Right ventricle myocardium superior (tissue), 1 donor: ENCODE measurements around the gene CAMTA1. TPM values are rescaled to one million over a fixed set of nuclear protein-coding genes. Genes with fewer than 3 reads are reported as not detected.
A peak's percentile ranks its signal among the peaks of the same experiment; 100 is the strongest.

Experiments used
- ATAC-seq: fragments of 200-7000 bp; cut with Tn5 transposase; one replicate; pipeline ENCODE4 v1.9.1; 2020; ENCODE audit warnings: mild to moderate bottlenecking; ENCODE audit not compliant: poor library complexity
- DNase-seq: peaks from one replicate; pipeline ENCODE4 v3.0.0-alpha.2; 2020
- intact Hi-C: fragments of 100-400 bp; cut with DNase I; formaldehyde crosslinking; loops from one replicate; pipeline ENCODE4 v1.11.2; 2022
- total RNA-seq: library from RNA; stranded (reverse); fragmentation: NEBNext Ultra II Directional; extraction: Animal tissue kit (Norgen Biotek cat#: 25700); gene quantifications from one replicate; pipeline ENCODE4 v1.2.1, GENCODE V29; 2021
- donor health status: DM: no; HTN: yes; CAD: no; lungs with severe emphysema.

The CAMTA1 gene
- total RNA-seq, 1 donor from 2014 or later: 153 TPM

- no peak for ATAC-seq
- intact Hi-C loops: no loop called here
- DNase-seq: no peak
Observed at GRCh38 chr1:7196036-7196911, 411.0 kb downstream of the CAMTA1 start.

GRCh38 chr1:7198664-7199063 is 413.4 kb downstream of the CAMTA1 start:
- intact Hi-C loops: no loop called here
- no peak for ATAC-seq
- DNase-seq: no peak

GRCh38 chr1:7199077-7199779 is 414.0 kb downstream of the CAMTA1 start:
- ATAC-seq: no peak
- intact Hi-C loops: no loop called here
- no peak for DNase-seq

GRCh38 chr1:7207875-7208646 is 422.8 kb downstream of the CAMTA1 start:
- peak; percentile 79 for ATAC-seq
- intact Hi-C loops: loop anchor here (5.0 to 10.0 kb wide), 2 partner anchors 133 to 166 kb away; no protein-coding TSS in a partner anchor
- no peak for DNase-seq

GRCh38 chr1:7208647-7209180 is 423.5 kb downstream of the CAMTA1 start:
- intact Hi-C loops: loop anchor here (5.0 to 10.0 kb wide), 2 partner anchors 134 to 166 kb away; no protein-coding TSS in a partner anchor

GRCh38 chr1:7209336-7209735 is 424.1 kb downstream of the CAMTA1 start:
- ATAC-seq: no peak
- intact Hi-C loops: loop anchor here (5.0 to 10.0 kb wide), 2 partner anchors 135 to 167 kb away; no protein-coding TSS in a partner anchor
- no peak for DNase-seq

More at GRCh38 chr1:7208647-7209180, 423.5 kb downstream of the CAMTA1 start:
- DNase-seq (no peak), ATAC-seq (no peak)

DNA sequence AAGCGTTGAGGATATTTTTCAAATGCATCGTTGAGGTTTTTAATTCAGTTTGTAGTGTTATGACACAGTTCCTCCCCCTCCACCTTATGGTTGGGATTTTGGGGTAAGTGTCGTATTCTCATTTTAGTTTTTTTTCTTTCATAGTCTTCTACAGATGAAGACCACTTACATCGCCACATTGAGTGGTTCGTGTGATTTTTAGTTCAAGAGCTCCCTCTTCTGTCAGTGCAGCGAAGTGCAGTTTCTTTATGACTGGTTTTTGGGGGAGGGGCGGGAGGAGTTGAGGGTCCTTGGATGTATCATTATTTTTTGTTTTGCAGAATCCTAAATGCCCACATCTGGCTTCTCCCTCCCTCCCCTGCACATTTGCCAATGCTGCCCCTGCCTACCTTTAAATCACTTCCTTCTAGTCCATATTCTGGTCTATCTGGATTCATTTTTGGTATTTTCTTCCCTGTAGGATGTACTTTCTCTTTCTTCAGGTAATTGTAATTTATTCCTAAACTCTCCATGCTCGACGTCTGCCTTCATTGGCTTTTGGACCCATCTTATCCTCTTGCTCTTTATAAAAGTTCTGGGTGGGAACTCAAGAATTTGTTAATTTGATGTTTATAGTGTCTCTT is 433.1 kb downstream of the CAMTA1 start:
- intact Hi-C loops: loop anchor here (10.0 kb wide), 1 partner anchor 494 kb away; no protein-coding TSS in a partner anchor
- ATAC-seq (no peak), DNase-seq (no peak)

GRCh38 chr1:7219031-7219430 is 433.8 kb downstream of the CAMTA1 start:
- no peak for DNase-seq
- intact Hi-C loops: loop anchor here (10.0 kb wide), 1 partner anchor 494 kb away; no protein-coding TSS in a partner anchor
- no peak for ATAC-seq

DNA sequence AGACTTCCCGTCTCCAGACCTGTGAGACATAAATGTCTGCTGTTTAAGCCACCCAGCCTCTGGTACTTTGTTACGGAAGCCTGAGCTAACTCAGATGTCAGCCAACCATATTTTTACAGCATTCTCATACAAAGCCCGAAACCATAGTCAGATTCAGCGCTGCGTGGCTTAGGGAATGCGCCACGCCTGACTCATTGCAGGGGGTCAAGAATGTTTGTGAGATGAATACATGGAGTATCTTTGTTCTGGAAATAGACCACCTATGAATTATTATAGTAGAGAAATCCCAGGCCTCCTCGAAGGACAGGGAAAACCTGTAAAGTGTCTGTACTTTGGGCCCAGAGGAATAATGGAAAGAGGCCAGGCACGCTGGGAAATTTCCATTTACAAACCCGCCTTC is 434.8 kb downstream of the CAMTA1 start:
- intact Hi-C loops: loop anchor here (10.0 kb wide), 1 partner anchor 425 kb away; no protein-coding TSS in a partner anchor
- DNase-seq: no peak
- no peak for ATAC-seq

DNA sequence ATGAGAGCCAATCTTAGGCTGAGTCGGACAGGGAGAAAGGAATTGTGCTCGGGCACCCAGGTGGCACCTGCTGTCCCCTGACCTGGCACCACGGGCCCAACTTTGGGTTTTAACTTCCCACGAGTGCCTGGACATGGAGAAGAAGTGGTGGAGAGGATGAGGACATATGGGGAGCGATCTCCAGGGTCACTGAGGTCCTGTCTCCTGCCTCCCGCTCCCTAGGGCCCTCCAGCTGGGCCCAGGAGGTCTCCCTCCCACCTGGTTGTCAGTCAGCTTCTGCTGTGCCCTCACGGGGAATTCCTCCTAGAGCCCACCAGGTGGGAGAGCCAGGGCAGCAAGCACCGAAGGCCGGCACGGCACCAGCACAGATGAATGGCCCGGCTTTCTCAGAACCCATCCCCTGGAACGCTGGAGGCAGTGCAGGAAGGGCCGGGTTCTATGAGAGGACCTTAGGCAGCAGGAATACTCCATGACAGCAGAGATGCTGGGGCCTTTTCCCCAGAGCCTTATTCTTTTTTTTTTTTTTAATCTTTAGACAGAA is 435.5 kb downstream of the CAMTA1 start:
- intact Hi-C loops: loop anchor here (10.0 kb wide), 1 partner anchor 424 kb away; no protein-coding TSS in a partner anchor
- ATAC-seq: no peak
- DNase-seq: no peak

DNA sequence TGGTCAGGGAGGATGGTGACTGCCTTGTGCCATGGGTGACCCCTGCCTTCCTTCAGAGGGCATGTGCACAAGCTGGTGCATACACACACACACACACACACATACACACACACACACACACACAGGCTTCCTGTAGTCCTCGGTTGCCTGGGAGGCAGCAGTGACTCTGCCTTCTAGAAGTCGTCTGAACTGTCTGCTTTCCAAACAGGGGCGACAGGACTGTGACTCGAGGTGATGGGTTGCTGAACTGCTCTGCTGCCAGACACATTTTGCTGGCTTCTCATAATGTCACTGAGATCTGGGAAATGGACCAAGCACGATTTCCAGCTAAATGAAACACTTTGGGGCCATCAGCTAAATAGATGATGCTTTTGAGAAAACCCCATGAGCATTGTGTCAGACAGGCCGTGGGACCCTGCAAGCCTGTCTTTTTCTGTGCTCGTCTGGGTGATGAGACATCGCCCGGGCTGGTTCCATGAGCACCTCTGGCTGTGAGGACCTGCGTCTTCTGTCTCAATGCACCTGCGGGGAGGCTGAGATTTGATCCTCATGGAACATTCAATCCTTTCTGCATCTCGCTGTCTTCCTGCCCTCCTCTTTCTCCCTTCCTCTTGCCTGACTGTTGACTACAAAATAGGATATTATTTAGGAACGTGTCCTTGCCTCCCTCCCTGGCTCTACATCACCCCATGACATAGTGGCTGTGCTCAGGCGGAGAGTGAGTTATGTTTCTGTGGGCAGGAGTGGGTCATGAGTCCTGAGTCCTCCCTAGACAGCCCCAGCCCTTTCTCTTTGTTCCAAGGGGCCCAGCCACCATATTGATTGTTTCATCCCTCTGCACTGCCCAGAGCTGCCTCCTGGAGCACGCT is 436.8 kb downstream of the CAMTA1 start:
- intact Hi-C loops: loop anchor here (10.0 kb wide), 1 partner anchor 423 kb away; no protein-coding TSS in a partner anchor
- ATAC-seq: no peak

DNA sequence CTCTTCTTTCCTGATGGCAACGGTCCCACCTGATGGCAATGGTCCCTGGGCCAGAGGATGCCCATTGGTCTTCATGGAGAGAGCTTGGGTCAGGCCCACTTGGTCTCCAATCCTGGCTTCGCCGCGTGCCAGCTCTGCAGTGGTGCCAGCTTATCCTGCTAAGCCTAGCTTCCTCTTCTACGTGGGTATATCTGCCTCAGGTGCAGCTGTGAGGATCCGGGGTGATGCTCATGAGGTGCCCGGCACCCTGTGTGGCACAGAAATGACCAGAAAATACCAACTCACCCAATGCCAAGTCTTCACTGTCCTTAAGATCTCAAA is 437.4 kb downstream of the CAMTA1 start:
- intact Hi-C loops: loop anchor here (10.0 kb wide), 1 partner anchor 422 kb away; no protein-coding TSS in a partner anchor
- DNase-seq: no peak
- no peak for ATAC-seq

More for the DNA sequence above, 436.8 kb downstream of the CAMTA1 start:
- no peak for DNase-seq

DNA sequence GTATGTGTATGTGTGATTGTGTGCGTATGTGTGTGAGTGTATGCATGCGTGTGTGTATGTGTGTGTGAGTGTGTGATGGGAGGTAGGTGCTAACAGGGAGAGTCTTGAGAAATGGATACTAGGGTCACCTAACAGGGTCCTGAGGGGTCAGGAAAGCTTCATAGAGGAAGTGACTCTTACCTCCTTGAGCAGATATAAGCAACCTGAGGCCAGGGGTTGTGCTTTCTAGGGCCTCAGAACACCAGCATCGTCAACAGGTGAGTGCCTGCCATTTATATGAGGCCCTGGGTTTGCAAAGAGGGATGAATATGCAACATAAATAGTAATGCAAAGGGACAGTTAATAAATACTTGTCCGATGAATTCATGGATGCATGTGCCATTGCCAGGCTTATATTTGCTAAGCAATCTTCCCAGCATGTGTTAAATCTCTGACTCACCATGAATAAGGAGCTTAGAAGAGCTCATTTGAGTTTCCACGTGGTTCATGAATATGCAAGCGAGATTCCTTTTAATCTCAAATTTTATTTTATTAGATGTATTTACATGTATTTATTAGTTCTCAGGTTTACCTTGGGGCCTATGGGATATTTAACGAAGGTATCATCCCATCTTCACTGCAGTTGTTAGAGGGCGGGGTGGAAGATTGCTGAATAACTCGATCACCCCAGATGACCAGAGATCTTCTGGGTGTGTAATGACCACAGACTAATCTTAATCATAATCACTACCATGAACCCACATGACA is 438.3 kb downstream of the CAMTA1 start:
- intact Hi-C loops: loop anchor here (10.0 kb wide), 1 partner anchor 421 kb away; no protein-coding TSS in a partner anchor
- ATAC-seq (no peak), DNase-seq (no peak)

DNA sequence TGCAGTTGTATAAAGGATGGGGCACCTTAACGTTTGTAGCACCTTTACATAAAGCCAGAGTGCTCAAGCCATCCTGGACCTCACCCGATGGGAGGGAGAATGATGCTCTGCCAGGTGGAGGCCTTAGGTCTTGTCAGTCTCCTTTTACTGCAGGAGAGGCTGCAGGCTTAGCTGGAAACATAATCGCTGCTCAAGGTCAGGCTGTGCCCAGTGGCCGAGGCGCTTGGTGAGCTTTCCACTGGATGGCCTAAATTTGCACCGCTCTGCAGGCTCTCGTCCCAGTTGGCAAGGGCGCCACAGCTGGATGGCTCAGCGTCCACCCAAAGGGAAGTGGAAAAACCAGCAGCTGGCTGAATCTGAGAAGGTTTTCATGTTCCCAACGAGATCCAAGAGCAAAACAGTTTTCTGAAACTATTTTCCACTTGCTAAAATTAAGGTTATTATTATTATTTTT is 438.9 kb downstream of the CAMTA1 start:
- ATAC-seq: no peak
- intact Hi-C loops: loop anchor here (10.0 kb wide), 1 partner anchor 421 kb away; no protein-coding TSS in a partner anchor
- no peak for DNase-seq

DNA sequence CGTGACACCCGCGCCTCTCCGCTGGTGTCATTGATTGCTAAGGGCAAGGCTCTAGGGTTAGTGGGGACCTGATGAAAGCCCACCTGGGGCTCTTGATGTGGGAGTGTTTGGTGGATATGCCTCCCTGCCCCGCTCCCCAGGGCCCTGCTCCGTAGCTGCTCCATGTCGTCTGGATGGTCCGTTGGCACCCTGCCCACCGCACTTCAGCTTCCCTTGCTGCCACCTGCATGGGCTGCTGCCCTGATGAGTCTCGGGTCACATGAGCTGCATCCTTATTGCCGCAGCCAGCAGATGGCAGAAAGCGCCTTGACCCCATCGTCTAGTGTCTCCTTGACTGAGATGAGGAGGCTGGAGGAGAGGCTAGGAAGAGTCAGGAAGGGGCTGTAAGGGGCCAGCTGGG is 439.4 kb downstream of the CAMTA1 start:
- intact Hi-C loops: loop anchor here (10.0 kb wide), 1 partner anchor 420 kb away; no protein-coding TSS in a partner anchor
- DNase-seq (no peak), ATAC-seq (peak; percentile 49)
